Stimulated activated CD8-positive, alpha-beta memory T cell treated with anti-CD3 and anti-CD28 coated beads, Interleukin-12 subunit alpha, Interleukin-12 subunit beta, amount 100 ng/mL, for 1 hour (primary cell): Measurements from ENCODE around the gene HMCN2.

Experiments
- DNase-seq: peaks from one replicate; pipeline ENCODE4 v3.0.0-alpha.2; 2020; ENCODE audit warnings: low read depth

HMCN2 gene

GRCh38 chr9:130437011-130437789 lies 171.6 kb downstream of the HMCN2 start:
- no peak for DNase-seq

DNA sequence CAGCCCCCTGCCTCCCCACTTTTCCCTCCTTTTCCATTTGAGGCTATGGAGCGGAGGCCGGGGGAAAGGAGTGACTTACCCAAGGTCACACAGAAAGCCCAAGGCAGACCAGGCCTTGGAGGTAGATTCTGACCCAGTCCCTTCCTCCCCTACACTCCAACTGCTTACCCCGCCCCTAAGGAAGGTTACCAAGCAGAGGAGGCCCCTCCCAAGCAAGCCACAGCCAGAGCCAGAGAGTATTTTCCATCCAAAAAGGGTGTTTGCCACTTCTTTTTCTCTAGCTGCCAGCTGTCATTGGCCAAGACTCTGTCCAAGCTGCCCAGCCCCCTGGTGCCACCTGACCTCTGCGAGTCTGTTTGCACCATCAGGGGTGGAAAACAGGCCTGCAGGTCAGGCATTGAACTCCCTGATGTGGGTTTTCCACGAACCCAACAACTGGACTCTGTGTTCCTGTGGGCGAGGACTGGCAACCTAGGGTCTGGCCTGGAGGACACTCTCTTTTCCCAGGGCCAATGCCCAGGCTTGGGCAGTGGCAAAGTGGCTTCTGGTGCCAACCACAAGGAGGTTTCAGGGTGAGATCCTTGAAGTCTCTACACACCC lies 172.9 kb downstream of the HMCN2 start:
- no peak for DNase-seq

GRCh38 chr9:130441031-130441430 lies 175.5 kb downstream of the HMCN2 start:
- DNase-seq: no peak

GRCh38 chr9:130442746-130443455 lies 177.3 kb downstream of the HMCN2 start:
- no peak for DNase-seq

DNA sequence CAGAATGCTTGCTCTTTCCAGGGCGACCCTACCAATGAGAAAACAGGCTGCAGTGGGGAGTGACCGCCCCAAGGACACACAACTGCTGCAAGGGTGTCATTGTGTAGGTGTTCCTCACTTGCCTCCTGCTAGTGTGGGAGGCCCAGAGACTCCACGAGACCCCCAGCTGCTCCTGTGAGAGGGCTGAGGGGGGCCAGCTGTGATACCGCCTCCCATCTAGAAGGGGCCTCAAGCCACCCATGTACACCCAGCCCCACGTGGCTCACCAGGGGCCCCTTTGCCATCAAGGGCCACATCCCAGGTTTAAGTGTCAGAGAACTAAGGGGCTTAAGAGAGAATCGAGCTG lies 177.9 kb downstream of the HMCN2 start:
- DNase-seq: no peak

DNA sequence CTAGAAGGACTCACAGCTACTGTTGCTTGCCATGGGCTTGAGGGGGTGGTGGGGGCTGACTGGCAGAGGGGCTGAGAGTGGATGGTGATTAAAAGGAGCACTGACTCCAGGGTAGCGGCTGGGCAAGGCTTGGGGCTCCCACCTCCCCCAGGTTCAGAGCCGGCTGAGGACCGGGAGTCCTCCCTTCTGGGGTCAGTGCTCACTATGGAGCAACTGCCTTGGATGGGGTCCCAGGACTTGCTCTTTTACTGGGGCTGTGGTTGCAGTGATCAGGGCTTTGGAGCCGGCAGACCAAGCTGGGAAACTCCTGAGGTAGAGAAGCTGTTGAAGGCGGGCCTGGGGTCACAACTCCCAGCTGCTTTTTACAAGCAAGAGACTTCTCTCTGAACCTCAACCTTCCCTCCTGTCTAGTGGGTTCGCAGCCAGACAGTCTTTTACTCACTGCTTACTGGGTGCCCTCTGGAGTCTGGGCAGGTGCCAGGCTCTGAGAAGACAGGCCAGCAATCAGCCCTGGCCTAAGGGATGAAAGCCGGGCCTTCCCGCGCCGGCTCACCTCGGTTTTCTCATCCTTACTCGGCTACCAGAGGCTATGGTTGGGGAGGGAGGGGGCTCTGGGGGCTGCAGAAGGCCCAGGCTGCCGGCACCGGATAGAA lies 178.4 kb downstream of the HMCN2 start:
- DNase-seq: no peak

DNA sequence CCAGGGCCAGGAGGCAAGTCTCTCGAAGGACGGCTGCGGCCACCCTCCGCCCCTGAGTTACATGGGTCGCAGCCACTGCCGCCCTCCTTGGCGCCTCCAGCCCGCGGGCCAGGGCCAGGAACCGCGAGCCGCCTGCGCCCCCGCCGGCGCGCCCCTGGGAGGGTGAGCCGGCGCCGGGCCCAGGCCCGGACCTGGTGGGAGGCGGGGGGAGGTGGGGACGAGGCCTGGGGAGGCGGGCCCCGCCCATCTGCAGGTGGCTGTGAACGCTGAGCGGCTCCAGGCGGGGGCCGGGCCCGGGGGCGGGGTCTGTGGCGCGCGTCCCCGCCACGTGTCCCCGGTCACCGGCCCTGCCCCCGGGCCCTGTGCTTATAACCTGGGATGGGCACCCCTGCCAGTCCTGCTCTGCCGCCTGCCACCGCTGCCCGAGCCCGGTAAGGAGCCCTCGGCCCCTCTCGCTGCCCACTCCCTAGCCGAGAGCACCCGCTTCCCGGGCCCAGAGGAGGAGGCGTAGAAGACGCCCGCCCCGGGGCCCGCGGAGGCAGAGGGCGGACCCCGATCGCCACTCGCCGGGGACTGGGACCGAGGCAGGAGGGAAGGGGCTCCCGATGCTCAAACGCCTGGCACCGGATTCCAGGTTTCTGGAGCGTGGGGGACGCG lies 179.1 kb downstream of the HMCN2 start, which contains the start of gene ASS1:
TSS of gene ASS1 (plus strand) at position 397 of the 657 bp plus-strand sequence. CDS start 7,268 bp downstream, outside the sequence.
- peak; percentile 7 for DNase-seq

DNA sequence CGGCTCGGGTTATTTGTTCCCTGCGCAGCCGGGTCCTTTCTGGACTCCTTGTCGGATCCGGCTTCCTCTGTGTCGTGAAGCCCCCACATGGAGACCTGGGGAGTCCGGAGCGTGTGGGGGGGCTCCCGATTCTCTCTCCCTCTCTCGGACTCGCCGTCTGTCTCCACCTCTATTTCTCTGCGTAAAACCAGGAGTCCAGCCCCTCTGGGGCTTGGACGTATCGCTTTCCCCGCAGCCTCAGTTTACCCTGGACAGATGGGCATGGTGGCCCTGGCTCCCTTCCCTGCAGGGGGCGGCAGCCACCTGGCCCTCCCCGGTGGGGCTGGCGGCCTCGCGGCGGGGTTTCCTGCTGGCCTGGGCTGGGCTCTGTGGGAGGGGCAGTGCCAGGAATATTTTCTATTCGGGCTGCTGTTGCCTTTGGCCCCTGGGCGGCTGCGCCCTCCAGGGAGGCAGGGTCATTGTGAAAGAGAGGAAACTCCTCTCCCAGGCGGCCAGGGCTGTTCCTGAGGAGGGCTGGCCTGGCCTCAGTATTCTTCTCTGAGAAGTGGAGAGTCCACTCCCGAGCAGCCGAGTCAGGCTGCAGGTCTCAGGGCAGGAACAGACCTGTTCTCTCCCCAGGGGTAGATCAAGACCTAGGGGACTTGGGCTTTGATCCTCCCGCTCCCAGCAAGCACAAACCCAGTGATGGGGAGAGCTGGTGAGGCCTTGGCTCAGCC lies 179.9 kb downstream of the HMCN2 start:
- DNase-seq: no peak

DNA sequence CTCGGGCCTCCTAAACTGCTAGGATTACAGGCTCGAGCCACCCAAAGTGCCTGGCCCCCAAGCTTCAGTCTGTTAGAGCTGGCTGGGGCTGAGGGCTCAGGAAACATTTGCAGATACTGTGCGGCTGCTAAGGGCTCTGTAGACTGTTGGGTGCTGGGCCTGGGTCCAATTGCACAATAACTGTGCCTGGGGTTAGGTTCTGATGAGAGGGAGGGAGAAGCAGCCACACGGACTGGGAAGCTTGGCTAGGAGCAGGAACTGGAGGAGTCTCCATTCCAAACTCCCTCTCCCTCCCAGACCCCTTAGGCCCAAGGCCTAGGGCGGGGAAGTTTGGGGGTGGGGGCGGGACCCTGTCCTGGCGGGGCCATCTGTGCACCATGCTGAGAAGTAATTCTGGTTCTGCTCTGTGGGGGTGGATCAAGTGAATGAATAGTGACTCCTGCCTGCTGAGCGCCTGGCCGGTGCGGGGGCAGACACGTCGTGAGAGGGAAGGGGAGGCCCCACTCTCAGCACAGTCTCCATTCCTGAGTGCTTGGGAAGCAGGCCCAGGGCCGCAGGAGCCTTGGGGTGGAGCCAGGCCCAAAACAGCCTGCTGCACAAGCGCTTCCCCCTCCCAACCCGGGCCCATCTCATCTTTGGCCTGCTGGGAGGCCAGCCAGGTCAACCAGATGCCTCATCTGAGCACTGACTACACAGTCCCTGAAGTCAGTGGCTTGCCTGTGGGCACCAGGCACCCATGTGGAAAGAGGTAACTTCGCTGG lies 180.7 kb downstream of the HMCN2 start:
- DNase-seq: no peak

- DNase-seq: no peak
These were observed 181.7 kb downstream of the HMCN2 start for GRCh38 chr9:130447193-130447816.

GRCh38 chr9:130448035-130448624 lies 182.6 kb downstream of the HMCN2 start:
- no peak for DNase-seq

DNA sequence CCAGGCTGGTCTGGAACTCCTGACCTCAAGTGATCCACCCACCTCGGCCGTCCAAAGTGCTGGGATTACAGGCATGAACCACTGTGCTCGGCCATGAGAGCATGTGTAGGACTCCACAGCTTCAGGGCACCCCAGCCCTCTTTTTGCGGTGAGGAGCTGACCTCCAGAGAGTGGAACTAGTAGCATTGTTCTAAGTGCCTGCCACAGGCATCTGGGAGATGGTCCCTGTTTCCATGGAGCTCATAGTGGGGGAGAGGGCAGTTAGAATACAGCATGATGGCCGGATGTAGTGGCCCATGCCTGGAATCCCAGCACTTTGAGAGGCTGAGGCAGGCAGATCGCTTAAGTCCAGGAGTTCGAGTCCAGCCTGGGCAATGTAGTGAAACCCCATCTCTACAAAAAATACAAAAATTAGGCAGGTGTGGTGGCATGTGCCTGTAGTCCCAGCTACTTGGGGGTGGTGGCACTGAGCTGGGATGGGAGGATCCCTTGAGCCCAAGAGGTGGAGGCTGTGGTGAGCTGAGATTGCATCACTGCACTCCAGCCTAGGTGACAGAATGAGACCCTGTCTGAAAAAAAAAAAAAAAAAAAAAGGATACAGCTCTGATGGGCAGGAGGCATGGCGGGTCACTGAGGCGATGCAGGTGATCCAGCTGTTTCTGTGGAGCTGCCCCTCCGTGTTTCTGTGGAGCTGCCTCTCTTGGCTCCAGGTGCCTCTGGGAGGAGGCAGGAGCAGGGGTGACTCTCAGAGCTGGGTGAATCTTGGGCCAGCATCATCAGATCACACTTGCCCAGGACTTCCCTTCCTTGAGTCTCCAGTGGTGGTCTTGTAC lies 183.4 kb downstream of the HMCN2 start:
- DNase-seq: no peak

DNA sequence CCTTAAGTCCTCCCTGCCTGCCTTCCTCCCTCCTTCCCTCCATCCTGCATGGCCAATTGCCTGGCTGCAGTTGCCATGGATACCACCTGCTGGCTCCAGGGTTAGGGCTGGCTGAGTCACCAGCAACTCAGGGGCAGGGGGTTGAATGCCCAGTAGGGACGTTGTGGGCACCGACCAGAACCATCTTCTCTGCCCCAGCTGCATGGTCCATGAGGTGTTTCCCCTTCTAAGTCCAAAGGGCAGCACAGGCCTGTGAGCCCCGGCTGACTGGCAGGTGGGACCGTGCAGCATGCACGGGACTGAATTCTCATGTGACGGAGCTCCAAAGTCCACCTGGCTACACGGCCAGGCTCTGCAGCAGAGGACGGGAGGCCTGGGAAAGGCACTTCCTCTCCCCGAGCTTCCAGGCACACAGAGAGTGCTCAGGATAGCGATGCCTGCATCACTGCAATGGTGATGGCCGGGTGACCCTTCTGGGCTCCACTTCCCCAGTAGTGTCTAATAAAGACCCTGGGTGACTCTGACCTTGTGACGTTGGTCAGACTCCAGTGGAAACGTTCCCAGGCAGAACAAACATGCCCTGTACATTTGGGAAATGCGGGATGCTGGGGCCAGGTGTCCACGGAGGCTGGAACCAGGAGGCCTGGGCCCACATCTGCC lies 184.9 kb downstream of the HMCN2 start:
- DNase-seq: no peak

GRCh38 chr9:130451004-130451390 lies 185.4 kb downstream of the HMCN2 start:
- DNase-seq: no peak

DNA sequence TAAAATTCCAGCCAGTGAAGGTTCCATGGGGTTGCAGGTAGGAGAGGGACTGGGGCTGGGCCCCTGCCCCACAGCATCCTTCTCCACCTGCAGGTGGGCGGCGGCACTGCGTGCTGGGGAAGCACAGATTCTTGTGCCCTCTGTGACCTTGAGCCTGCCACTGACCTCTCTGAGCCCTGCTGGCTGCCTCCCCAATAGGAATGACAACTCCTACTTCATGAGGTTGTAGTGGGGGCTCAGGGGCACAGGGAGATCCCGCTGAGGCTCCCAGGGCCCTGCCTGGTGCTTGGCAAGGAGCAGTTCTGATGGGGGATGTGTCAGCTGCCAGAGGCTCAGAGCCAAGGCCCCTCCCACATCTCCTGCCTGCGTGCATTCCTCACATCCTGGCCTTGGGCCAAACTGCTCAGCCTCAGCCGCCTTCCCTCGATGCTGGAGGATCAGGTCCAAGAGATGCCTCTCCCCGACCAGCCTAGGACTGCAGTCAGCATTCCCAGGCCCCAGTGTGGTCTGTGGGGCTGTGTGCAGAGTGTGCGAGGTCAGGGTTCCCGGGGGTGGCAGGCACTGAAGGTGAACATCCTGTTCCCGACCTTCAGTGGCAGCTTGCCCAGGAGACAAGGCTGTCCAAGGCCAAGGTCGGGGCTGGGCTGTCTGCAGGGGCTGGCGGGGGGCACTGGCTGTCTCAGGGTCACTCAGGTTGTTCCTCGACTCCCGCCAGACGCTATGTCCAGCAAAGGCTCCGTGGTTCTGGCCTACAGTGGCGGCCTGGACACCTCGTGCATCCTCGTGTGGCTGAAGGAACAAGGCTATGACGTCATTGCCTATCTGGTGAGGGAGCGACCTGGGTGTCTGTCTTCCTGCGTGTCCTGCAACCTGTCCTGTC lies 186.2 kb downstream of the HMCN2 start:
- no peak for DNase-seq

DNA sequence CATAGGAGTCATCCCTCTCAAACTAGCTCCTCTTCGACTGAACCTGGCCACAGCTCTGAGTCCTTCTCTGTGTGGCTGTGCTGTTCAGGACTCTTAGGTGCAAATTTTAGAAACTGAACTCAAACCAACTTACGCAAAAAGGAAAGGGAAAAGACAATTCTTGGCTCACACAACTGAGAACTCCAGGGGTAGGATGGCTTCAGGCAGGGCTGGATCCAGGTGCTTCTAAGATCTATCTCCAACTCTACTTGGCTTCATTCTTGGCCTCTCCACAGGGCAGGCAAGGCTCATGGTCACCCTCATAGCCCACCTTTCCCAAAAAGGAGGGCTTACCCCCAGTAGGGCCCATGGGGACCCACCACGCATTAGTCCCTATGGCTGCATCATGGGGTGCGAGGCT lies 187.3 kb downstream of the HMCN2 start:
- no peak for DNase-seq

DNA sequence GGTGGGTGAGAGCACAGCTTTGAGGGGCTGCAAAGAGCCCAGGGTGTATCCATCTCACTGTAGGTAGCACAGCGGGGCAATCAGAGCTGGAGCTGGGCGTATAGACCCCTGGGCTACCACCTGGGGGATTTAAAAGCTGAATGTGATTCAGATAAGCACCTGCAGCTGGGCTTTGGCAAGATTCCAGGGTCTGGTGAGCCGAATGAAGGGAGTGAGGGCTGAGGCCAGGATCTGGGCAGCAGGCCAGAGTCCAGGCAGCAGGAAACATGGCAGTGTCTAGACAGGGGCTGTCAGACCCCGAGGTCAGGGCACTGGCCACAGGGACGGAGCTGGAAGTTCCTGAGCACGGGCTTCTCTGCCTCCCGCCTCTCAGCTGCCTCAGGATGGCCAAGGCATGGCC lies 187.9 kb downstream of the HMCN2 start:
- no peak for DNase-seq
